GM21367 (cell line): Measurements from ENCODE around the gene MAN2A2.

ENCODE experiments used
- ATAC-seq: cut with Tn5 transposase; IDR thresholded peaks from one replicate; pipeline ENCODE4 v1.9.1; 2021; ENCODE audit not compliant: unreplicated experiment

Gene MAN2A2

DNA sequence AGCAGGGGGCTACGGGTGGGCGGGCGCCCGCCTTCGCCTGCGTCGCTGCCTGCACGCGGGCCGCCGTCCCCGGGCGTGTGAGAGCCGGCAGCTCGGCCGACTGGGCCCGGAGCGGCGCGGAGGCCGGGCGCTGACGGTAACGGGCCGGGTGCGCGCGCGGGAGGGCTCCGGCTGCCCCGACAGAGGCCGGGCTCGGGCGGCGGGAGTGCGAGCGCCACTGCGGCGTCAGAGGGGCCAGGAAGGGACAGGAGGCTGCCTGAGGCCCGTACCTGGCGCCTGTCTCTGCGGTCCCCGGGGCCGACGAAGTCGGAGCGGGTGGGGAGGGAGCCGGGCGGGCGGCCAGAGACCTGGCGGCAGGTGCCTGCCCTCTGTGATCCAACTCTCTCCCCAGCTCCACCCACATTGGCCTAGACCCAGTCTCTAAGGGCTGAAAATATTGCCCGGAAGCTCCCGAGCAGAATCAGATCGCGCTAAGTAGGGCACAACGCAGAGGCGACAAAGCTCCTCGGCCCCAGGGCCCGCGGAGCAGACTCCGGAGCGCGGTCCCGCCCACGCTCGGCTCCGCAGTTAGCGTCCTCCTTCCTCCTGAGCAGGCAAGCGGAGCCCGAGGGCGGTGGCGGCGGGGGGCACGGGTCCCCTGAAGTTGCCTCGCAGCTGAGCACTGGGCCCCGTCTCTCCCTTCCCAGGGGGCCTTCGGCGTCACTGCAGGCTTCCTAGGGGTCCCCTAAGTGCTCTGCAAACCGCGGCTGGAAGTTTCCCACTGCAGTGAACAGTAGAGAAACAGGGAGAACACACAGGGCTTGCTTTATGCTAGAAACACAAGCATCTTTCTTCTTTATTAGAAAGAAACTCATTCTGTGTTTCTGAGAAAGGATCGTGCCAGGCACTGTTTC, at the start of gene MAN2A2:
MAN2A2 (plus strand) TSS at position 463 of the 893 bp plus-strand sequence. CDS start 906 bp downstream, outside the sequence.
- ATAC-seq: peak; percentile 62

DNA sequence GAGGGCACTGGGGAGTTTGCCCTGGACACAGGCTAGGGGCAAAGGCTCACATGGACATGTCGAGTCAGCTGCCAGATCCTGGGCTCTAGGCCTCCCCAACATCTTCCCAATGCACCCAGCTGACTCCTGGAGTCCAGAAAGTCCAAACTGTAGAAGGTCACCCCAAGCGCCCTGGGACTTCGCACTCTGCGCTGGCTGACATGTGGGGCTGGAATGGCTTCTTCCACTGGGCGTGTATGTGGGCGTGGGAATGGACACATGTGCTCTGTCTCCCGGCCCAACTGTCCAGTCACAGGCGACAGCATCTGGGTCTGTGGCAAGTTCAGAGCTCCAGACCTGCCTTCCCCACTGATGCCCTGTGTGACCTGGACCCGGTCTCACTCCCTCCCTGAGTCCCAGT, 48.0 kb upstream of the MAN2A2 start:
- ATAC-seq: no peak

- no peak for ATAC-seq
Observed at GRCh38 chr15:90857337-90857736, 45.8 kb upstream of the MAN2A2 start.

GRCh38 chr15:90857883-90858443, 45.1 kb upstream of the MAN2A2 start:
- ATAC-seq: no peak

DNA sequence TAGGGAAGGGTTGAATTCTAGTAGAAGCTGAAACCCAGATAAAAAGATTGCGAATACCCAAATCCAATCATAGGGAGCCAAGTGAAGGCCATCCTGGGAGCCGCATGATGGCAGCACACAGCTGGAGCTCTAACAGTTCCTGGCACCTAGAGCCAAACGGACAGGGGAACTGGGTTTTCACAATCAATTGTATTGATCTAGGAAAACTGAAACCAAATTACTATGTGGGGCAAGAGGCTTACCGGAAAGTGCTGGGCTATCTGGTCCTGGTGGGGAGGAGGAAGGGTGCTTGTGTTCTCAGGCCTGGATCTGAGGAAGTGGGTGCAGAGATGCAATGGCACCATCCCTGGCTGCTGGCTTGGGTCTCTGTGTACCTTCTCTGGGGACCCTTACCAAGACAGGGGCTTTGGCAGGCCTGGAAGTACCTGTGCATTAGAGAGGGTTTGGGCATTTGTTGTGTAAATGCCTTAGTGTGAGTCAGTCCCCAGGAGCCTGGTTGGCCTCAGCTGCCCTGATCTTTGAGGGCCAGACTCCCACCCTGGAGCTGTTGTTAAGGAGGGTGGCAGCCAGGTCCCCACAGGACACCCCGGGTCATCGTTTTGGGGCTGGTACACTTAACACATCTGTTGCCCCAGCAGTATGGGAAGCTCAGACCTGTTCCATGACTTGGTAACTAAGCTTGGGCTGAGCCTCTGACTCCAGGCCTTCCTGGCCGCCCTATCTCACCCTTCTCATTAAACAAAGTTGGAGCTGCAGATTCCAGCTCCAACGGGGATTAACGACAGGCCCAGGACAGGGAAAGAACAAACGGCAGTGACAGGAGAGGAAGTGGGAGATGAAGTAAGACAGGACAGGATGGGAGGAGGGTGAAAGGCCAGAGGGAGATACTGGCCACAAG, 43.6 kb upstream of the MAN2A2 start:
- ATAC-seq: no peak

GRCh38 chr15:90860450-90860849, 42.7 kb upstream of the MAN2A2 start:
- no peak for ATAC-seq

DNA sequence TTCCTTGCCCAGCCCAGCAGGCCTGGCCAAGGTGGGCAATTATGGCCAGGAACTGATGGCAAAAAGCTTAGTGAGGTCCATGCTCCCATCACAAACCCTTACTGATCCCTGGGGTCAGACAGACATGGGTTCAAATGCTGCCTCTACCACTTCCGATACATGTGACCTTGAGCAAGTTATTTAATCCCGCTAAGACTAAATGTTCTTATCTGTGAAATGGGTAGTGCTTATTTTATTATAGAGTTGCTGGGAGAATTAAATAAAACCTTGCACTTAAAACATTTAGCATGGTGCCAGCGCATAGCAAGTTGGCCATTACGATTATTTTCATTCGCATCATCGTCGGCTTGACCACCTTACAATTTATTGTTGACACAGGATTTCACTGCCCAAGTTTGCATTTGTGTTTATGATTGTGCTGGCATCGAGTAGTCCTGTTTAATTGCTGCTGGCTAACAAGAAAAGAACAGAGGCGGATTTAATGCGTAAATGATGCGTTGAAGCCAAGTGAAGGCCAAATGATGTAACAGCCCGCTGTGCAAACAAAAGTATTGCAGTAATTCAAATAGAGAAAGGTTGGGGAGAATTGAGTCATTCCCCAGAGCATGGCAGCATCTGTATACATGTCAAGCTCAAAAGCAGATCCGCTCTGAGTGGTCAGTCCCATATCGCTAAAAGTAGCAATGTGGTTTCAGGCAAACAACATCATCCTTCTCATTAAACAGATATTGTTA, 42.0 kb upstream of the MAN2A2 start:
- no peak for ATAC-seq

DNA sequence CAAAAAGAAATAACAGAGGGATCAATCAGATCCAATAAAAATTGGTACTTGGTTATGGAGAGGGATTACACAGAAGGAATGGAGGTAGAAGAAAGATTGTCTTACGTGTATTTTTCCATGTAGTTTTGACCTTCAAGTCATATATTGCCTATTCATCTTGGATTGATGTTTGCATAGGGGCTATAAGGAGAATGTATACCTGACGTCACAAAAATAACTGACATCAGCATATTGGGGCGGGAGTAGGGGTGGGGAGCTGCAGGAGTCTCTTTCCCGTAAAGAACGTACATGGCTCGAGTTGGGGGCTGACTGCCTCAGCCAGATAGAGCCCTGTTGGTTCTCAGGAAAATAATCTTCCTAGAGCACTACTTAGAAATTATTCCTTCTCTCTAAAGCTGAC, 40.6 kb upstream of the MAN2A2 start:
- ATAC-seq: no peak

- no peak for ATAC-seq
Observed at GRCh38 chr15:90862964-90863778, 39.9 kb upstream of the MAN2A2 start.

GRCh38 chr15:90863987-90864386, 39.1 kb upstream of the MAN2A2 start:
- no peak for ATAC-seq

DNA sequence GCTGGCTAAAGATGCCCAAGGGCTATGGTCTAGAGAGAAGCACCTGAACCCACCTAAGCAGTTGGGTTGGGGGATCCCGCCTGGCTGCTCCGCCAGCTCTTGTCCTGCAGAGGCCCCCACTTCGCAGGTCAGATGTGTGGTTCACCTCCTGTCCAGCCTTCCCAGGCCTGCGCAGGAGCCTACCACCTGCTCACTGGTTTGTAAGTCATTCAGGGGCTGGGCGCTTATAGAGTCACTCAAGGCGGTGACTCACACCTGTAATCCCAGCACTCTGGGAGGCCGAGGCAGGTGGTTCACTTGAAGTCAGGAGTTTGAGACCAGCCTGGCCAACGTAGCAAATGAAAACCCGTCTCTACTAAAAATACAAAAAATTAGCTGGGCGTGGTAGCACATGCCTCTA, 38.6 kb upstream of the MAN2A2 start:
- no peak for ATAC-seq

DNA sequence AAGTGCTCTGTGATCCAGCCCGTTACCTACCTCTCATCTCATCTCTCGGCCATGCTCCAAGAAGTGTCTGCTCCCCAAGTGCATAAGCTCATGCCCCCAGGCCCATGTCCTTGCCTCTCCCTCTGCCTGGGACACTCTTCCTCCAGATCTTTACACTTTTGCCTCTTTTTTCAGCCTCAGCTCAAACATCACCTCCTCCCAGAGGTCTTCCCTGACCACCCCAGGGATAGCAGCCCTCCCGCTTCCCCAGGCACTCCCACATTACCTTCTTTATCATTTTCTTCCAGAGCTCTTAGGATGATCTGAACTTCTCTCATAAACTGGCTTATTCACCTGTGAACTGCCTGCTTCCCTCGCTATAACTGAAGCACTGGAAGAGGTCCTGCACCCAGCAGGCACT, 37.4 kb upstream of the MAN2A2 start:
- ATAC-seq: no peak

DNA sequence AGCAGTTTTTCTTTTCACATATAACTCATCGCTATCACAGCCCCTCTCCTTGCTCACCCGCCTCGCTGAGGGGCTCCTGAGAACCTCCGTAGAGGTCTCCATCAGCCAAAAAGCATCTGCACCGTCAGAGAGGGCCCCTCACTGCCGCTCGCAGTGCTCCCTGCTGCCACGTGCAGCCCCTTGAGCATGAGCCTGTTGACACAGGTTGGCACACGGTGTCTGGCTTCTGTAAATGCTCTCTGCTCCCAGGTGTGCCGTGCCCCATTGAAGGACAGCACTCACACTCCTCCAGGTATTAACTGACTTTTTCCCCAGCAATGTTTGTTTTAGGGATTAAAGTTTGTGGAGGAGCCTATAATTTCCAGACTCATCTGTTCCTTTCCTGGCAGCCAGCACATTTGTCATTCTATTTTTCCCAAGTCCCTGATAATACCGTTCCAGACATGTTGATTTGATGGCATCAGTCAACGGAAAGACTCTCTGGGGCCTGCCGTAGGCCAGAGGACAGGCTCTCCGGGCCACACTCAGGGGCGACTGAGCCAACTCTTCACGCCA, 36.9 kb upstream of the MAN2A2 start:
- no peak for ATAC-seq

GRCh38 chr15:90866800-90867199, 36.3 kb upstream of the MAN2A2 start:
- no peak for ATAC-seq

GRCh38 chr15:90868261-90868689, 34.8 kb upstream of the MAN2A2 start, which contains the start of gene FURIN:
FURIN (plus strand) TSS chr15:90868588; CDS start chr15:90875741, 7,153 bp downstream.
- ATAC-seq: no peak

GRCh38 chr15:90869140-90869541, 34.0 kb upstream of the MAN2A2 start:
- no peak for ATAC-seq

DNA sequence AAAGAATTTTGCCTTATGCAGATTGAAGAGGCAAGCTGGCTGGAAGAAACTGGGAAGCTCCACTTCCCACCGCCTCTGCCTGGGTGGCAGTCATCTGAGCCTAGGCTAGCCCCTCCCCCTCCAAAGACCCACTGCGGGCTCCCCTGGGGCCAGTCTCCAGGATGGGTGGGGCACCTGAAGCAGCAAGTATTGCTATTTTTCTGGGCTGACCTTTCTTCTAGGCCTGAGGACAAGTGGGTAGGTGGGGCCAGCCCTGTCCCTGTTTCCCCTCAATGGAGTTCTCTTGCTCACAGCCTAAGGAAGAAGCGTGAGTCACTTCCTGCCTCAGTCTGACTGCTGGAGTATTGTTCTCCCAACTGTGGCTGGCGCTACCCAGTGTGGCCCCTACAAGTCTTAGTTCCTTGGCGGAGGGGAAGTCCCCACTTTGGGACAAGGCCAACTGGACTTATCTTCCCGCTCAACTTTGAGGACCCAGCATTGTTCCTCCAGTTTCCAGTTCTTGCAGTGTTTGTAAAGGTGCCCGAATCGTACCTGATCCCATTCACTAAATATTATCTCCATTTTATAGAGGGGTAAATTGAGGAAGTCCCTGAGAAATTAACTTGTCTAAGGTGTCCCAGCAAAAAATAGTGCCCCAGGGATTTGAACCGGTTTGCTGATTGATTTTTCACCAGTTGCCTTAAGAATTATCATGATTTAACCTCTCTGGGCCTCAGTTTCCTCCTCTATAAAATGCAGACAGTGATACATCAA, 33.3 kb upstream of the MAN2A2 start:
- no peak for ATAC-seq

DNA sequence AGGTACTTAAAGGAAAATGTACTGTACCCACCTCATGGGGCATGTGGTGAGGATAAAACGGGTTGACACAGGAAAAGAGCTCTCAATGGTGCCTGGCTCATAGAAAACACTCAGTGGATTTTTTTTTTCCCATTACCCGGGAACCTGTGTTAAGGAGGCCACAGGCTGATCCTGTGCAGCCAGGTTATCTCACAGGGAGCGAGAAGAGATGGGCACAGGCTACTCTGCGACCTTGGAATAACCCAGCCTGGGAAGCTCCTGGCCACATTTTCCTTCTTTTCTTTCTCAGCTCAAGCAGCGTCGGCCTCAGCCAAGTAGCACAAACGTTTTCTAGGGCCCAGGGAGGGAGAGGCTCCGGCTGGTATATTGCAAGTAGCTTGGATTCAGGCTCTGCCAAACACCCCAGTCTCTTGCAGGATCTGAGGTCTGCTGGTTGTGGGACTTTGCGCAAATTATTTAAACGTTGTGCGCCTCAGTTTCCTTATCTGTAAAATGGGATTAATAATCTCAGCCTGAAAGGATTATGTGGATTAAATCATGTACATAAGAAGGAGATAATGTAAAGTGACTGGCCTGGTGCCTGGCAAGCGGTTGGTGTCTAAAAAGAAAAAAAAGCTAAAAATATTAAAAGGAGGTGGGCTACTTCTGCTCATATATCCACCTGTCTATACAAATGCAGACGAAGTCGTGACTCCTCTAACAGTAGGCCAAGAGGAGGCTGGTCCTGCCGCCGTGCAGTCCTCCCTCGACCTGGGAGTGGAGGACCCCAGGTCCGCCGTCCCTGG, 32.6 kb upstream of the MAN2A2 start:
- ATAC-seq: no peak
